Motor neuron (in vitro differentiated cells): ENCODE data around the gene NGFR. TPM values are rescaled to one million over a fixed set of nuclear protein-coding genes. Genes with fewer than 3 reads are reported as not detected.

Experiments used
- ATAC-seq, 8 experiments: fragments of 200-7000 bp; cut with Tn5 transposase; replicated peaks in 6 of 8; 2 replicates each; pipeline ENCODE4 v1.8.0; 2021; ENCODE audit warnings: mild to moderate bottlenecking in 8 of 8, moderate library complexity in 8 of 8
- H3K27ac ChIP-seq, 2 donors: fragments of 250-450 bp; sonication (Bioruptor Pico); 2 replicates each; pipeline ENCODE4 v1.9.0; 2021; ENCODE audit warnings: antibody characterized with exemption in 2 of 2, mild to moderate bottlenecking in 2 of 2, moderate library complexity in 1 of 2
- H3K4me1 ChIP-seq, 2 donors: fragments of 250-450 bp; sonication (Bioruptor Pico); replicated peaks in 1 of 2; 2 replicates each; pipeline ENCODE4 v1.6.1; 2021; ENCODE audit warnings: antibody characterized with exemption in 2 of 2, mild to moderate bottlenecking in 2 of 2, moderate library complexity in 1 of 2
- H3K4me3 ChIP-seq, 5 donors: fragments of 250-450 bp; sonication (Bioruptor Pico); 2 replicates each; pipeline ENCODE4 v1.9.0; 2021; ENCODE audit warnings: antibody characterized with exemption in 5 of 5, mild to moderate bottlenecking in 5 of 5, moderate library complexity in 4 of 5
- WGBS, 10 experiments: fragments of 450-650 bp; shearing (Covaris generic); methylation state at CpG; one replicate each; pipeline ENCODE4 v1.0.0; 2022; 5-methylcytosine and 5-hydroxymethylcytosine counted together
- in situ Hi-C, 9 experiments: fragments of 400-800 bp; cut with MboI; loops; one replicate each; pipeline ENCODE4 v1.15.0; 2021; ENCODE audit warnings: low sequenced_read_pairs in 9 of 9, low pct_unique_long_range_greater_than_20kb in 2 of 9; ENCODE audit not compliant: unreplicated experiment in 9 of 9
- total RNA-seq, 8 experiments: library from RNA; unstranded; fragments of 300-600 nt; gene quantifications; 2 replicates each; pipeline versions ENCODE4 v1.2.3 to v1.2.4, GENCODE V29; 2022

Gene NGFR
- total RNA-seq, 8 experiments from 2014 or later = 0.45 to 139 (median 83.6) TPM

DNA sequence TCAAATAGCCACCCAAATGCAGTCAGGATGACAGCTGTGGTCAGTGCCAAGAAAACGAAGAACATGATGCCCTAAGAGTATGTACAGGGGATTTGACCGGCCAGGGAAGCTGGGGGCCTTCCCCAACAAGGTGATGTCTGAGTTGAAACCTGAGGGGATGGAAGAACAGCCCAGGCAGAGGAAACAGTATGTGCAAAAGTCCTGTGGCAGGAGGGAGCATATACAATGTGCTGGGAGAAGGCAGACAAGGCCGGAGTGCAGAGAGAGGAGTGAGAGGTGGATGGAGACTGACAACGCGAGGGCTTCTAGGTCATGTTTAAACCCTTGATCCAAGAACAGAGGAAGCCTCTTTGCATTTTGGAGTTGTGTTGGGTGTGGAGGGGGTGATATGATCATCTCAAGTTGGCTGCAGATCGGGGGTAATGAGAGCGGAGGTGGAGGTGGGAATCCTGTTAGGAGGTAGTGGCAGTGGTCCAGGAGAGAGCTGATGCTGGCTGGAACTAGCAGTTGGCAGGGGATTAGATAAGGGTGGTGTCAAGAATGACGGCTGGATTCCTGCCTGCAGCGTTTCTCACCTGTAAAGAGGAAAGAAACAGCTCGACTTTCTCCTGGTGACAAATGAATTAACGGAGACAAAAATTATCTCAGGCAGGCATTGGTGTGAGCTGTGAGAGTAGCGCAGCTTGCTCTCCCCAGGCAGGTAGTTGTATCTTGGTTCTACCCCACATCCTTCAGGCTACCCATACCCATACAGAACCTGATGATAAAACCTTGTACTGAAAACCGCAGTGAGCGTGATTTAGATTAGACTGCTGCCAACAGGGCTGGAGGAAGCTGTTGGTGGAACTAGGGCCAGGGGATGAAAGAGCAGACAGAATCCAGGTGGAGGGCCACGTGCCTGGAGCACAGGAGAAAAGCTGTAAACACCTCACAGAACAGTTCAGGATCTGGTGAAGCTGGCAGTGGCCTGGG, 37.2 kb upstream of the NGFR start:
- in situ Hi-C loops = no loop called here
- Histone ChIP-seq H3K27ac (no peak overlapping the region), H3K4me3 (no peak overlapping the region), H3K4me1 (peaks cover 15 to 34% of the 10 kb centered on the region in 2 donors)
- ATAC-seq = no peak
- 60 to 100% (median 86%) methylated on average over 1 to 12 of the region's 15 CpGs for WGBS, 10 experiments

DNA sequence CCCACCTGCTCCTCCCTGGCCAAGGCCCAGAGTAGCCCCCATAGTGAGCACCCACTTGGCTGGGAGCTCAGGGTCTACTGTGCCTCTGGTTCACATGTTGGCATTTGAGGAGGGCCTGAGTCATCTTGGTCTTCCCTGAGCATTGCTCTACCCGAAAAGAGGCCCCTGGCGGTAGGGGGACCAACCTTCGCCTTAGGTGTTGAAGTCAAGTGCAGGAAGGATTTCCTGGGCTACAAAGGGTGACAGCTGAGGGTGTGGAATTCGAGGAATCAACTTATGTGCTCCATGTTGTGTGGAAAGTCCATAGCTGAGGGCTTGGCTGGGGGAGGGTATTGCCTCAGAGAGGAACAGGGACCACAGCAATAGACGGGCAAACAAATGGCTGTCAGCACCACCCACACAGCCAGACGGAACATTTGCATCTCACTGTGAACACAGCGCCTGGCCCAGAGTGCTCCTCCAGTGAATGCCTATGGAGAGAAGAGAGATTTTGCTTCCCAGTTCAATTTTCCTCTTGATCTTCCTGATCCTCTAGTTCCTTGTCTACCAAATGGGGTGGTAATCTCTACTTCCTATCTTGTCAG, 35.6 kb upstream of the NGFR start:
- in situ Hi-C loops = no loop called here
- peak in 3 of 8 experiments; percentile 21 to 27 (median 25) for ATAC-seq
- Histone ChIP-seq H3K27ac (no peak overlapping the region), H3K4me3 (no peak overlapping the region), H3K4me1 (peaks cover 12 to 20% of the 10 kb centered on the region in 2 donors)
- WGBS, 10 experiments = 28 to 55% (median 46%) methylated on average over 1 to 4 of the region's 7 CpGs; no CpG with 5 or more reads in 4 of the 10 experiments

DNA sequence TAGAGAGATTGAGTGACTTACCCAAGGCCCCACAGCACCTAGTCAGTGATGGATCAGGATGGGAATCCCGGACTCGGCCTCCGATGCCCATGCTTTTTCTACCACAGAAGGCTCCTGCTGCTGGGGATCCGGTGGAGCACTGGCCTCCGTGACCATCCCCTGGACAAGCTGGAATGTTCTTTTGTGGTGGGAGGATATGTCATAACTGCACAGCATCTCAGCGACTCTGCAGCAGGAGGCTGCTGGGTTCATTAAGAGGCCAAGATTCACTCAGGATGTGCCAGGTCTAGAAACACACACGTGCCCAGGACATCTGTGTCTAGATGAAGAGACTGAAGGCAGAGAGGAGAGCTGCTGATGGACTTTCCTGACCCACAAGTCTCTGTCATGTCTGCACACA, 34.7 kb upstream of the NGFR start:
- H3K27ac ChIP-seq = no peak overlapping the region
- in situ Hi-C loops = no loop called here
- H3K4me3 ChIP-seq = no peak overlapping the region
- WGBS, 10 experiments = 51 to 100% (median 90%) methylated on average over 1 to 7 of the region's 7 CpGs; no CpG with 5 or more reads in 6 of the 10 experiments
- no peak for ATAC-seq
- peaks cover 12 to 16% of the 10 kb centered on the region in 2 donors for H3K4me1 ChIP-seq

DNA sequence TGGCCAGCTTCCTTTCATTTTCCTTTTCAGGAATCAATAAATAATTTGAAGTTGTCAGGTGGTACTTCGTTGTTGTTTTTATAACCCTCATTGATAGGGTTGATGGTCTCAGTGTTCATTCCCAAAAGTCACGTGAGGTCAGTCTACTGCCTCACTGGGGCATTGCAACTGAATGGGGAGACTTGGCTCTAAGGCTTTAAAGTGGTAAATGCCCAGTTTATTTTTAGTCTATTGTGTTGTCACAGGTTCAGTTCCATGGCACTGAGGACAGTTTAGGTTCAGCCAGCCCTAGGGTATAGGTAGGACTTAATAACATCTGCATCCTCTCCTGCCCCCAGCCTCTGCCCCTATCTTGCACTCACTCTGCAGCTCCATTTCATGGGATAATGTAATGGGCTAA, 33.5 kb upstream of the NGFR start:
- Histone ChIP-seq H3K4me1 (peaks cover 10 to 12% of the 10 kb centered on the region in 2 donors), H3K4me3 (no peak overlapping the region), H3K27ac (no peak overlapping the region)
- no peak for ATAC-seq
- in situ Hi-C loops = no loop called here
- 19 to 100% (median 53%) methylated on average over 1 to 2 of the region's 2 CpGs; no CpG with 5 or more reads in 2 of the 10 experiments for WGBS, 10 experiments

DNA sequence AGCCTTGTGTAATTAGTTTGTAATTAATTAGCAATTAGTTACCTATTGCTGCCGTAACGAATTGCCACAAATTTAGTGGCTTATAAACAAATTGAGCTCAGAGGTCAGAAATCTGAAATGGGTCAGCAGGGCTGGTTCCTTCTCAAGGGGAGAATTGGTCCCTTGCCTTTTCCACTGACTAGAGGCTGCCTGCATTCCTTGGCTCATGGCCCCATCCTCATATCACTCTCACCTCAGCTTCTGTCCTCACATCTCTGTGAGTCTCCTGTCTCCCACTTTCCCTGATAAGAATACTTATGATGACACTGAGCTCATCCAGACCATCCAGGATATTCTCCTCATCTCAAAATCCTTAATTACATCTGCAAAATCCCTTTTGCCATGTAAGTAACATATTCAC, 31.0 kb upstream of the NGFR start:
- no peak for ATAC-seq
- 0 to 90% (median 67%) methylated on average over 1 to 2 of the region's 2 CpGs; no CpG with 5 or more reads in 3 of the 10 experiments for WGBS, 10 experiments
- Histone ChIP-seq H3K4me3 (no peak overlapping the region), H3K27ac (no peak overlapping the region), H3K4me1 (peaks cover 20 to 22% of the 10 kb centered on the region in 2 donors)
- in situ Hi-C loops = no loop called here

DNA sequence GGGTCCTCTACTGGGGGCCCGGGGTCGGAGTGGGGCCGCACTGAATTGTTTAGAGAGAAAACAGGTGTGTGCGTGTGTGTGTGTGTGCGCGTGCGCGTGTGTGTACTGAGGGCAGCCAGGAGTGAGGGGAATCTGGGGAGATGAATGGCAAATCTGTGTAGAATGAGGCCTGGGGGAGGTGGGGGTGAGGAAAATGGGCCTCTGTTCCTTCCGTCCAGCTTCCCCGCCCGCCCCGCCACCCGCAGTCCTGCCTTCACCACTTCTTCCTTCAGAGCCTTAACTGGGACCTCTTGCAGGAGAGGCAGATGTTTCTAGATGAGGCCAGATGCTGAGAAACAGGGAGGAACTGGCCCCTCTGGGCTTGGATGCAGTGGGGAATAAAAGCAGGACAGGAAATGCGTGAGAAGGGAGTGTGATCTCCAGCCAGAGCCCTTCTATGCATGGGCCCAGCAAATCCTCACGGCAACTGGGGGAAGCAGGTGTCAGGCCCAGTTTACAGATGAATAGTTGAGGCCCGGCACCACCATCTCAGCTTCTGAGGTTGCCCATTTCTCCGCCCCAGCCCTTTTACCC, 29.7 kb upstream of the NGFR start:
- in situ Hi-C loops = no loop called here
- ATAC-seq = peak in 3 of 8 experiments; percentile 40 to 75 (median 73)
- 0 to 100% (median 35%) methylated on average over 1 to 2 of the region's 17 CpGs; no CpG with 5 or more reads in 4 of the 10 experiments for WGBS, 10 experiments
- no peak overlapping the region for H3K27ac ChIP-seq
- H3K4me3 ChIP-seq = no peak overlapping the region
- peaks cover 26 to 27% of the 10 kb centered on the region in 2 donors for H3K4me1 ChIP-seq

DNA sequence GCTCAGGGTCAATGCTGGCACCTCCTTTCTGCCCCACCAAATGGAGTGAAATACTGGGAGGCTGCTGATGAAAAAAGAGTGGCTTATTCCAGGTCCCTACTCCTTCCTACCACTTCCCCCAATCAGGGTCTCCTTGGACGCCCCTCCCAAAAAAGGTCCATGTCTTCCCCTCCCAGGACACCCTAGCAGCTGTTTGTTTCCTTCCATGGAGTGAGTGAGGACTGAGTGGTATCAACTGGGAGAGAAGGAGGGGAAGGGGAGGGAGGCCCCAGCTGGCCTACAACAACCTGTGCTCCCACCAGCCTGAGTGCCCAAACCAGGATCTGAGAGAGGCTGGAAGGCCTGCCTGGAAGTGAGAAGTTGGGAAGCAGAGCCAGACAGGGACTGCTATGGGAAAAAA, 28.7 kb upstream of the NGFR start:
- no peak for ATAC-seq
- WGBS, 10 experiments = 83% methylated on average over 1 of the region's 1 CpG; no CpG with 5 or more reads in 9 of the 10 experiments
- in situ Hi-C loops = no loop called here
- H3K4me3 ChIP-seq = no peak overlapping the region
- H3K4me1 ChIP-seq = peaks cover 37% of the 10 kb centered on the region in 2 donors
- no peak overlapping the region for H3K27ac ChIP-seq

DNA sequence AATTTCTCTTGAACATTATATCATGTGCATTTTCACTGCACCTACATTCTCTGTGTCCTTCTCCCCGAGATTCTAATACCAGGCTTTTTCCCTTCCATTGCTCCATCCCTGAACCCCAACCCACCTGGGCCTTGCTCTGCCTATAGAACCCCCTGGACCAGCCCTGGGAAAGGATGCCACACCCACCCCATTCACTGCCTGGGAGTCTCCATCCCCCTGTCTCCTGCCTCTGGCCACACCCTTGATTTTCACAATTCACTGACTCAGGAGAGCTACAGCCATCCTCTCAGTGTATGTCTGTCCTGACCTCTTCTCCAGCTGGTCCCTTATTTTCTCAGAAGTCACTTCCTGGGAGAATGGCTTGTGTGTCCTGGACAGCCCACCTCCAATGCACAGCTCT, 27.9 kb upstream of the NGFR start:
- Histone ChIP-seq H3K4me1 (peaks cover 44 to 45% of the 10 kb centered on the region in 2 donors), H3K27ac (no peak overlapping the region), H3K4me3 (no peak overlapping the region)
- ATAC-seq = peak in 1 of 8 experiments; percentile 2
- 50 to 100% (median 71%) methylated on average over 1 of the region's 1 CpG; no CpG with 5 or more reads in 7 of the 10 experiments for WGBS, 10 experiments
- in situ Hi-C loops = no loop called here

DNA sequence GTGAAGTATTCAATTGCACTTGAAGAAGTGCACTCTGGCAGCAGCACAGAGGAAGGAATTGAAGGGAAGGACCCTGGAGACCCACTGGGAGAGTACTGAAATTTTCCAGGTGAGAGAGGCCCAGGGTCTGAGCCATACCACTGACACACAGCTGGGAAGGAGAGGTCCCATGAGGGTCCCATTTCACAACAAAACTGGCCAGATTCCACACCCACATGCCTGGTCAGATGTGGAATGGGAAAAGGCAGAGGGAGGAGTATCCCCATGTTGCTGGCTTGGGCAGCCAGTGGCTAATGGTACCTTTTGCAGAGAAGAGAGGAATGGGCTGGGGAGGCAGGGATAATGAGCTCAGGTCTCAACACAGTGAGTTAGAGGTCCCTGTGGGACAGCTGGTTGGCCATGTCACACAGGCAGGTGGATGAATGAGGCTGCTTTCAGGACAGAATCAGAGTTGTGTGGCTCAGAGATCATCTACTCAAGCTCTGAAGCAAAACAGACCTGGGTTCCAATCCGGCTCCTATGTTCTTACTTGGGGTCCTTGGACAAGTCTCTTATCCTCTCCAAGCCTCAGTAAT, 26.2 kb upstream of the NGFR start:
- peaks cover 56 to 60% of the 10 kb centered on the region in 2 donors for H3K4me1 ChIP-seq
- no peak overlapping the region for H3K4me3 ChIP-seq
- WGBS, 10 experiments = 50 to 100% (median 83%) methylated on average over 1 of the region's 1 CpG; no CpG with 5 or more reads in 4 of the 10 experiments
- ATAC-seq = peak in 1 of 8 experiments; percentile 8
- in situ Hi-C loops = no loop called here
- no peak overlapping the region for H3K27ac ChIP-seq

DNA sequence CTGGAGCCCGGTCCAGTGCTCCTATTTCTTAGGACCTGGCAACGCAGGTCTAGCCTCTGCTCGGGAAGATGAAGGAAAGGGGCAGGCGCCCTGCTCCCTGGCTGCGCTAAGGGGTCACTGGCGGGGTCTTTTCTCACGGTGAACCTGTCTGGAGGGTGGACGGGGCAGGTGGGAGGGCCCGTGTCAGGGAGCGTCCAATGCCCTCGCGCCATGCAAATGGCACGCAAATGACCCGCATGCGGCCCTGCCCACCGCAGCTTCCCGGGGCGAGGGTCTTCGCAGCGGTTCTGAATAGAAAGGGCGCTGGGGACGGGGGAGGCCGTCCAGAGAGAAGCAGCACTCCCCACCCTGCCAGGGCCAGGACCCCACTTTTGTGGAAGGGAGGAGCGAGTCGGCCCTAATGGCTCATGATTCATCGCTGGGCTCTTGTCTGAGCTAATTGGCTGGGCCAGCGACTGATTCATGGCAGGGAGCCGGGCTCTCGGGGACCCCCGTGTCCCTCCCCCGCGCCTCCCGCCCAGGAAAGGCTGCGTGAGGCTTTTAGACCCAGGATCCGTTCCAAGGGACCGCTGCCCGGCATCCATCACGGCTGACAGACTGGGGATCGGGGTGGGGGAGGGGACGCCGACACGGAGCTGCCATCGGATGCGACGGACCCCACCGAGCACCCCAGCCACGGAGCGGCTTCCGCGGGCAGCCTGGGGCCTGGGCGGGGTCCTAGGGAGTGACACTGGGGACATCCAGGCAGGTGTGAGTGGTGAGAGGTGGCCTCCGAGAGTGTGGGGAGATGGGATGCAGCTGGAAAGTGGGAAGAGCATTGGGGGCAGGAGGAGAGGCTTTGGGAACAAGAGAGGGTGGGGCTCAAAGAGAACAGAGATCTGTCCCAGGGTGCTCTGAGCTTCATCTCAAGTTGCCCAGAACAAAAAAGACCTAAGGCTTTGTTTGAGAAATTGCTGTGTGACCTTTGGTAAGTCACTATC, 25.0 kb upstream of the NGFR start:
- ATAC-seq = peak in 5 of 8 experiments; percentile 78 to 85 (median 81)
- peak overlapping the region; percentile 76 to 85 for H3K27ac ChIP-seq
- H3K4me3 ChIP-seq = peak overlapping the region in 4 of 5 donors; percentile 3 to 25 (median 18)
- in situ Hi-C loops = no loop called here
- WGBS, 10 experiments = 7 to 82% (median 20%) methylated on average over 2 to 6 of the region's 52 CpGs; no CpG with 5 or more reads in 7 of the 10 experiments
- H3K4me1 ChIP-seq = peaks cover 56 to 60% of the 10 kb centered on the region in 2 donors

DNA sequence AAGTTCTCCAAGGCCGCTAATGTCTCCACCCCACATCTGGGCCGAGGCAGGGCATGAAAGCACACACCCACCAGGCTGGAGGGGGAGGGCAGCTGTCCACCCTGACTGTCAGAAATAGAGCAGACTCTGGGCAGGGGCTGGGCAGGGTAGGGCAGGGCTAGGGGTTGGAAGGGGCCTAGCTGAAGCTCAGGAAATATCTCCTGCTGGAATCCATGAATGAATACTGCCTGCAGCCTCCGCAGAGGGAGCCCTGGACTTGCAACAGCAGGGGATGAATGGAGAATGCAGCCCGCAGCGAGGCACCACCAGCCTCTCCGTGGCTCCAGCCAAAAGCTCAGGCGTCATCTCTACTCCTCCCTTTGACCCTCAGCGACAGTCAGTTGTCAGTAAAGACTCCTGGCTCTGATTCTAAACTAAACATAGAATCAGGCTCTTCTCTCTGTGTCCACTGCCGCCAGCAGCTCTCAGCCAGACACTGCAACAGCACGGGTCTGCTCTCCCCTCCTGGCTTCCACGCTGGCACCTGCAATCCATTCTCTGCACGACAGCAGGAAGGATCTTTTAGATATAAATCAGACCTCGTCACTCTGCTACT, 23.9 kb upstream of the NGFR start:
- Histone ChIP-seq H3K4me3 (no peak overlapping the region), H3K27ac (peak overlapping the region; percentile 76 to 85), H3K4me1 (peaks cover 56 to 60% of the 10 kb centered on the region in 2 donors)
- 0 to 36% (median 17%) methylated on average over 1 to 6 of the region's 13 CpGs for WGBS, 10 experiments
- in situ Hi-C loops = no loop called here
- ATAC-seq = peak; percentile 59 to 95 (median 66)
